Measurements from ENCODE around the gene TRABD2B. TPM values are rescaled to one million over a fixed set of nuclear protein-coding genes. Genes with fewer than 3 reads are reported as not detected.

TRABD2B gene
- total and polyA plus RNA-seq, 2 of the 13 experiments (the other 11 are each of a cell fraction or from before 2014, with no cell fraction given) = 0.04 TPM; not detected in 1

- TF ChIP-seq ZBTB49 (CRISPR knock-in tag; IDR thresholded peaks at IDR 0.05; ENCODE audit: borderline replicate concordance) = no peak
Measured at GRCh38 chr1:47813970-47814369, 183.2 kb downstream of the TRABD2B start (continued).

GRCh38 chr1:47812904-47813514 is 184.2 kb downstream of the TRABD2B start:
- no peak overlapping the region for H3K4me3 ChIP-seq (replicated peaks in 1 of 3; ENCODE audit: insufficient read depth in 1 of 3, low read depth in 2 of 3, low read length in 3 of 3)
- DNase-seq (ENCODE audit: low spot score) = no peak
- intact Hi-C loops (cut with micrococcal nuclease; ENCODE audit: unreplicated experiment) = no loop called here
- no peak overlapping the region for H3K9ac ChIP-seq (ENCODE audit: insufficient read depth, low read depth, low read length)
- WGBS (ENCODE audit: low lambda C conversion rate) = 53% methylated on average over 7 of the region's 7 CpGs
- no peak for TF ChIP-seq DMTF1 (CRISPR knock-in tag; IDR thresholded peaks at IDR 0.05)
- no peak for TF ChIP-seq HIVEP1 (CRISPR knock-in tag; IDR thresholded peaks at IDR 0.05)
- TF ChIP-seq SAFB2 (CRISPR knock-in tag; IDR thresholded peaks at IDR 0.05; ENCODE audit: borderline replicate concordance, low read depth) = no peak
- no peak for TF ChIP-seq ZFP36L1 (CRISPR knock-in tag; IDR thresholded peaks at IDR 0.05)
- no TSS peak for BruUV-seq (replicated peaks)
- CTCF ChIA-PET (ENCODE audit: low intra/inter-chr PET ratio, low total read pairs) = no interaction called here
- H3K27ac ChIP-seq (ENCODE audit: extremely low read length, insufficient read depth, low read length) = no peak overlapping the region
- no peak overlapping the region for H2AFZ ChIP-seq (ENCODE audit: low read length)
- no peak; the same call in 2 of the 3 replicates for ATAC-seq
- no peaks in the 10 kb centered on the region for H3K36me3 ChIP-seq (replicated peaks in 1 of 2; ENCODE audit: control insufficient read depth in 1 of 2, insufficient read depth in 2 of 2, low read length in 2 of 2)
- no peaks in the 10 kb centered on the region for H4K20me1 ChIP-seq (ENCODE audit: insufficient read depth, low read length)
- H3K9me3 ChIP-seq (ENCODE audit: low read length) = no peaks in the 10 kb centered on the region
- in situ Hi-C loops (cut with HindIII; ENCODE audit: extremely low pct_ligation_motif_present, low pct_unique_long_range_greater_than_20kb) = no loop called here
- no peaks in the 10 kb centered on the region for H3K79me2 ChIP-seq (ENCODE audit: insufficient read depth, low read length)
- no peaks in the 10 kb centered on the region; a peak in 1 of 5 replicates for H3K27me3 ChIP-seq (ENCODE audit: control insufficient read depth in 1 of 2, insufficient read depth in 2 of 2, low read length in 2 of 2)
- no peak for FAIRE-seq
- POLR2A ChIA-PET = interaction anchor here (0.9 to 2.4 kb wide), 2 partner anchors 100 to 106 kb away, joined by 3 to 8 read pairs; no protein-coding TSS in a partner anchor
- no peak overlapping the region for H3K4me2 ChIP-seq (ENCODE audit: low read depth, low read length)
- H3K4me1 ChIP-seq (ENCODE audit: insufficient read depth, low read length) = peaks cover 89% of the 10 kb centered on the region
